Prostate gland (tissue), 2 donors: ENCODE data around the gene MRPS23.

Experiments used
- CTCF ChIP-seq, 4 experiments: fragments of 200-600 bp in 2 of 4; fragments of 450-650 bp in 2 of 4; sonication (generic) in 2 of 4; IDR thresholded peaks; 1 replicate in 3 of 4; 2 replicates in 1 of 4; pipeline ENCODE4 v1.5.1; 2016 to 2019; ENCODE audit warnings: antibody characterized with exemption in 4 of 4, mild to moderate bottlenecking in 2 of 4, moderate library complexity in 2 of 4
- POLR2A ChIP-seq: fragments of 450-650 bp; IDR thresholded peaks from one replicate; pipeline ENCODE4 v1.6.1; 2016; ENCODE audit warnings: antibody characterized with exemption, mild to moderate bottlenecking

GRCh38 chr17:57869617-57870282 lies 19.9 kb upstream of the MRPS23 start:
- TF ChIP-seq CTCF (IDR thresholded peaks at IDR 0.05) (no peak), POLR2A (no peak)
